Right lobe of liver (tissue), 4 donors: ENCODE data around the gene CTNND2.

Source experiments
- POLR2A ChIP-seq: fragments of 450-650 bp; IDR thresholded peaks from one replicate; pipeline ENCODE4 v1.6.1; 2017; ENCODE audit warnings: antibody characterized with exemption, mild to moderate bottlenecking
- TF ChIP-seq, protein P1 (sequence below), 4 donors: fragments of 200-600 bp in 3 of 4; fragments of 450-650 bp in 1 of 4; IDR thresholded peaks; one replicate each; pipeline versions ENCODE4 v1.5.1 to v1.8.0; 2016 to 2022; ENCODE audit warnings: antibody characterized with exemption in 4 of 4, mild to moderate bottlenecking in 2 of 4
- donor health status: DM: no; HTN: no; CAD: no.
- donor health status: DM: no; HTN: no; CAD: no.
- donor health status: DM: no; HTN: yes; CAD: no.

GRCh38 chr5:11251247-11251646, 653.0 kb downstream of the CTNND2 start:
- TF ChIP-seq, protein P1, sequence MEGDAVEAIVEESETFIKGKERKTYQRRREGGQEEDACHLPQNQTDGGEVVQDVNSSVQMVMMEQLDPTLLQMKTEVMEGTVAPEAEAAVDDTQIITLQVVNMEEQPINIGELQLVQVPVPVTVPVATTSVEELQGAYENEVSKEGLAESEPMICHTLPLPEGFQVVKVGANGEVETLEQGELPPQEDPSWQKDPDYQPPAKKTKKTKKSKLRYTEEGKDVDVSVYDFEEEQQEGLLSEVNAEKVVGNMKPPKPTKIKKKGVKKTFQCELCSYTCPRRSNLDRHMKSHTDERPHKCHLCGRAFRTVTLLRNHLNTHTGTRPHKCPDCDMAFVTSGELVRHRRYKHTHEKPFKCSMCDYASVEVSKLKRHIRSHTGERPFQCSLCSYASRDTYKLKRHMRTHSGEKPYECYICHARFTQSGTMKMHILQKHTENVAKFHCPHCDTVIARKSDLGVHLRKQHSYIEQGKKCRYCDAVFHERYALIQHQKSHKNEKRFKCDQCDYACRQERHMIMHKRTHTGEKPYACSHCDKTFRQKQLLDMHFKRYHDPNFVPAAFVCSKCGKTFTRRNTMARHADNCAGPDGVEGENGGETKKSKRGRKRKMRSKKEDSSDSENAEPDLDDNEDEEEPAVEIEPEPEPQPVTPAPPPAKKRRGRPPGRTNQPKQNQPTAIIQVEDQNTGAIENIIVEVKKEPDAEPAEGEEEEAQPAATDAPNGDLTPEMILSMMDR (IDR thresholded peaks at IDR 0.05), result no peak
- no peak for TF ChIP-seq POLR2A
